Measurements from ENCODE around the gene NLGN1. TPM values are rescaled to one million over a fixed set of nuclear protein-coding genes. Genes with fewer than 3 reads are reported as not detected.

NLGN1 gene
- polyA plus RNA-seq, 2 of the 4 experiments (the other 2 are of a cell fraction): not detected

DNA sequence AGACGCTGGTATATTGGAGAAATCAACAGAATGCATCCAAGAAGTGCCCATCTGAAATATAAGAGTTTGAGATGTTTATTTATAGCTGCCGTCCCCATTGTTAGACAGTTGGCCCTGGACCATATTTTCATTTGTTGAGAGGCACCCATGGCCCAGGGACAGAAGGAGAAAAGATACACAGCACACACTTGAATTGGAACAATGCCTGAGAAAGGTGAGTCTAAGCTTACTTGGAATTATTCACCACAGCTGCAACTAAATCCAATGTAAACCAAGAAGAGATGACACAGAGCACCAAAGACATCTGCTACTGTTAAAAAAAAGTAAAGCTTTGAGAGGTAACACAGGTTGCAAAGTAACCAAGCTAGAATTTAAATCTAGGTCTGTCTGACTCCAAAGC lies 936.1 kb downstream of the NLGN1 start (continued):
- TF ChIP-seq HES2 (IDR thresholded peaks at IDR 0.05): no peak
- TF ChIP-seq, protein P1, sequence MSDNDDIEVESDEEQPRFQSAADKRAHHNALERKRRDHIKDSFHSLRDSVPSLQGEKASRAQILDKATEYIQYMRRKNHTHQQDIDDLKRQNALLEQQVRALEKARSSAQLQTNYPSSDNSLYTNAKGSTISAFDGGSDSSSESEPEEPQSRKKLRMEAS (IDR thresholded peaks at IDR 0.05): no peak
- no peak for TF ChIP-seq KDM1A (IDR thresholded peaks at IDR 0.05; ENCODE audit: low read depth)

DNA sequence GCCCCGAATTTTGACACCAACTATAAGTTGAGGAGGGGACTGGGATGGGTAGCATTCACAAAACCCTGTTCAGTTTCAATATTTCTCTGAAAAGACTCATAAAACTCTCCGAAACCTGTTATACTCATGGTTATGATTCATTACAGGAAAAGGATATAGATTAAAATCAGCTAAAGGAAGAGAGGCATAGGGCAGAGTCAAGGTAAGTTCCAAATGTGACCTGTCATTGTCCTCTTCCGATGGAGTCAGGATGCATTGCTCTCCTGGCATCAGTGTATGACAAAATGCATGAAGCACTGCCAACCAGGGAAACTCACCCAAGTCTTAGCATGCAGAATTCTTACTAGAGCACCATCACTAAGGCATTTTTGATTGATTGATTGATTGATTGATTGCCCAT lies 936.6 kb downstream of the NLGN1 start:
- FAIRE-seq (no peak), DNase-seq (ENCODE audit: low read depth in 1 of 2, low spot score in 1 of 2) (no peak), ATAC-seq (no peak)
- 42% methylated on average over 3 of the region's 3 CpGs for WGBS (ENCODE audit: missing lambda C conversion rate)
- TF ChIP-seq JUNB (IDR thresholded peaks at IDR 0.05): no peak
- no peak for TF ChIP-seq HOXB5 (CRISPR knock-in tag; IDR thresholded peaks at IDR 0.05)
- no peak for TF ChIP-seq JUN (IDR thresholded peaks at IDR 0.05)
- TF ChIP-seq CHD4 (IDR thresholded peaks at IDR 0.05; ENCODE audit: borderline replicate concordance): no peak
- no peak for TF ChIP-seq CHD2 (IDR thresholded peaks at IDR 0.05; ENCODE audit: low read length, partially characterized antibody)
- TF ChIP-seq SMC3 (IDR thresholded peaks at IDR 0.05): no peak
- TF ChIP-seq CBX8 (IDR thresholded peaks at IDR 0.05): no peak
- no peak for TF ChIP-seq NR3C1 (IDR thresholded peaks at IDR 0.05)
- no peak for TF ChIP-seq KDM1A (IDR thresholded peaks at IDR 0.05; ENCODE audit: low read depth)
- no peak for TF ChIP-seq TFCP2L1 (CRISPR knock-in tag; IDR thresholded peaks at IDR 0.05)
- no peak for TF ChIP-seq HDAC2 (IDR thresholded peaks at IDR 0.05)
- TF ChIP-seq FOXS1 (CRISPR knock-in tag; IDR thresholded peaks at IDR 0.05): no peak
- no peak for TF ChIP-seq FOSL2 (IDR thresholded peaks at IDR 0.05)
- no peak for TF ChIP-seq FOSL2 (CRISPR knock-in tag; IDR thresholded peaks at IDR 0.05)
- no peak for TF ChIP-seq RNF2 (IDR thresholded peaks at IDR 0.05; ENCODE audit: borderline replicate concordance, low read depth)
- TF ChIP-seq ZNF302 (CRISPR knock-in tag; IDR thresholded peaks at IDR 0.05): no peak
- H3K27ac ChIP-seq: no peak overlapping the region
- H3K4me2 ChIP-seq: no peak overlapping the region
- CTCF ChIA-PET: no interaction called here
- H3K4me3 ChIP-seq: no peak overlapping the region
- no peaks in the 10 kb centered on the region for H3K9me3 ChIP-seq
- H3K4me1 ChIP-seq: no peaks in the 10 kb centered on the region
- POLR2A ChIA-PET: no interaction called here

GRCh38 chr3:174335324-174335723 lies 937.8 kb downstream of the NLGN1 start:
- no peaks in the 10 kb centered on the region for H3K4me1 ChIP-seq
- no peak overlapping the region for H3K4me3 ChIP-seq
- 50% methylated on average over 1 of the region's 1 CpG for WGBS (ENCODE audit: missing lambda C conversion rate)
- POLR2A ChIA-PET: no interaction called here
- no peak overlapping the region for H3K27ac ChIP-seq
- H3K4me2 ChIP-seq: no peak overlapping the region
- CTCF ChIA-PET: no interaction called here
- TF ChIP-seq NR3C1 (IDR thresholded peaks at IDR 0.05) (no peak), HDAC2 (IDR thresholded peaks at IDR 0.05) (no peak), KDM1A (IDR thresholded peaks at IDR 0.05; ENCODE audit: low read depth) (no peak), ELK1 (IDR thresholded peaks at IDR 0.05; ENCODE audit: low read depth, low read length) (no peak)
- FAIRE-seq: no peak
- H3K9me3 ChIP-seq: no peaks in the 10 kb centered on the region
- DNase-seq (ENCODE audit: low read depth in 1 of 2, low spot score in 1 of 2): no peak
- no peak for ATAC-seq

- no peaks in the 10 kb centered on the region for H3K9me3 ChIP-seq
- ChIA-PET CTCF (no interaction called here), POLR2A (no interaction called here)
- no peaks in the 10 kb centered on the region for H3K4me1 ChIP-seq
- FAIRE-seq: no peak
- H3K4me2 ChIP-seq: no peak overlapping the region
- no peak for DNase-seq (ENCODE audit: low read depth in 1 of 2, low spot score in 1 of 2)
- ATAC-seq: no peak
- H3K4me3 ChIP-seq: no peak overlapping the region
- TF ChIP-seq MAZ (IDR thresholded peaks at IDR 0.05; ENCODE audit: borderline replicate concordance, low read depth, low read length) (no peak), FOSL2 (IDR thresholded peaks at IDR 0.05) (no peak), FOSL2 (CRISPR knock-in tag; IDR thresholded peaks at IDR 0.05) (no peak), HOXB5 (CRISPR knock-in tag; IDR thresholded peaks at IDR 0.05) (no peak), JUNB (IDR thresholded peaks at IDR 0.05) (no peak), SMC3 (IDR thresholded peaks at IDR 0.05) (no peak), ZFP36 (IDR thresholded peaks at IDR 0.05; ENCODE audit: borderline replicate concordance, partially characterized antibody) (no peak), HDAC2 (IDR thresholded peaks at IDR 0.05) (no peak), POLR2A (IDR thresholded peaks at IDR 0.05; ENCODE audit: low read length) (no peak), CBX8 (IDR thresholded peaks at IDR 0.05) (no peak)
- TF ChIP-seq, protein P2, sequence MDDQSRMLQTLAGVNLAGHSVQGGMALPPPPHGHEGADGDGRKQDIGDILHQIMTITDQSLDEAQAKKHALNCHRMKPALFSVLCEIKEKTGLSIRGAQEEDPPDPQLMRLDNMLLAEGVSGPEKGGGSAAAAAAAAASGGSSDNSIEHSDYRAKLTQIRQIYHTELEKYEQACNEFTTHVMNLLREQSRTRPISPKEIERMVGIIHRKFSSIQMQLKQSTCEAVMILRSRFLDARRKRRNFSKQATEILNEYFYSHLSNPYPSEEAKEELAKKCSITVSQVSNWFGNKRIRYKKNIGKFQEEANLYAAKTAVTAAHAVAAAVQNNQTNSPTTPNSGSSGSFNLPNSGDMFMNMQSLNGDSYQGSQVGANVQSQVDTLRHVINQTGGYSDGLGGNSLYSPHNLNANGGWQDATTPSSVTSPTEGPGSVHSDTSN (IDR thresholded peaks at IDR 0.05): no peak
- TF ChIP-seq, protein P3, sequence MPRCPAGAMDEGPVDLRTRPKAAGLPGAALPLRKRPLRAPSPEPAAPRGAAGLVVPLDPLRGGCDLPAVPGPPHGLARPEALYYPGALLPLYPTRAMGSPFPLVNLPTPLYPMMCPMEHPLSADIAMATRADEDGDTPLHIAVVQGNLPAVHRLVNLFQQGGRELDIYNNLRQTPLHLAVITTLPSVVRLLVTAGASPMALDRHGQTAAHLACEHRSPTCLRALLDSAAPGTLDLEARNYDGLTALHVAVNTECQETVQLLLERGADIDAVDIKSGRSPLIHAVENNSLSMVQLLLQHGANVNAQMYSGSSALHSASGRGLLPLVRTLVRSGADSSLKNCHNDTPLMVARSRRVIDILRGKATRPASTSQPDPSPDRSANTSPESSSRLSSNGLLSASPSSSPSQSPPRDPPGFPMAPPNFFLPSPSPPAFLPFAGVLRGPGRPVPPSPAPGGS (IDR thresholded peaks at IDR 0.05): no peak
- no peak overlapping the region for H3K27ac ChIP-seq
Observed at GRCh38 chr3:174335910-174336309, 938.4 kb downstream of the NLGN1 start.
